Colon (tissue), 2 donors: ENCODE results near the gene GLIPR2.
"Not testable (repeated sequence)": the region's sequence is repeated elsewhere in the genome, so short reads cannot be mapped to it uniquely, and the experiment has no call there.

Source experiments
- FAIRE-seq: peaks from 2 replicates; lab custom pipeline; 2012; peaks lifted over from hg19 to GRCh38; lab: Jason Lieb, UNC
- donor health status: control.
- donor health status: control.

The GLIPR2 gene

GRCh38 chr9:36136272-36136893, at the start of gene GLIPR2:
Gene GLIPR2 (plus strand): TSS chr9:36136733. CDS start chr9:36136779, 46 bp downstream.
- FAIRE-seq: no peak

GRCh38 chr9:36087054-36087453, 49.5 kb upstream of the GLIPR2 start:
- not testable (repeated sequence) for FAIRE-seq

- no peak for FAIRE-seq
These were observed 48.5 kb upstream of the GLIPR2 start for GRCh38 chr9:36088020-36088419.

GRCh38 chr9:36091026-36091953, 45.2 kb upstream of the GLIPR2 start:
- no peak for FAIRE-seq

- FAIRE-seq: no peak
These were observed 44.5 kb upstream of the GLIPR2 start for GRCh38 chr9:36092014-36092413.

DNA sequence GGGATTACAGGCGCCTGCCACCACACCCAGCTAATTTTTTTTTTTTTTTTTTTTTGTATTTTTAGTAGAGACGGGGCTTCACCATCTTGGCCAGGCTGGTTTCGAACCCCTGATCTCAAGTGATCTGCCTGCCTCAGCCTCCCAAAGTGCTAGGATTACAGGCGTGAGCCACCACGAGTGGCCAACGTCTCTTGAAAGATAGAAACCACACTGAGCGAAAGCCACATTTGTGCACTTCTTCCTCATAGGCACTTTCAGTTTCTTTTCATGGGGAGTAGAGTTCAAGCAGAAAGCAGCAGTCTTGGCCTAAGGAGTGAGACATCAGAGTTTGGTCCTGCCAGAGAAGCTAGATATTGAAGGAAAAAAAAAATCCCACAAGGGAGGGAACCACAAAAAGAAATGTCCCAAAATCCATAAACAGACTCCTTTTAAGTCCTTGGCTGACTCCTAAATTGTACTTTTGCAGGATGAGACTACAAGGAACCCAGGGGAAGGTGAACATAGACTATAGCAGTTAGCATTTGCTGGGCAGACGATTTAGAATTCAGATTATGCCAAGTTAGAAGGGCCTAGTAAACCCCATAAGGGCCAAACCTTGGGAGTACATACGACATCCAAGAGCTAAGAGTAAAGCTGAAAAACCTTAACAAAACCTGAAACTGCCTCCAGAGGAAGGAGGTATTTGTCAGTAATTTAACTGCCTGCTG, 43.9 kb upstream of the GLIPR2 start:
- no peak for FAIRE-seq

GRCh38 chr9:36093384-36093783, 43.1 kb upstream of the GLIPR2 start:
- FAIRE-seq: no peak

DNA sequence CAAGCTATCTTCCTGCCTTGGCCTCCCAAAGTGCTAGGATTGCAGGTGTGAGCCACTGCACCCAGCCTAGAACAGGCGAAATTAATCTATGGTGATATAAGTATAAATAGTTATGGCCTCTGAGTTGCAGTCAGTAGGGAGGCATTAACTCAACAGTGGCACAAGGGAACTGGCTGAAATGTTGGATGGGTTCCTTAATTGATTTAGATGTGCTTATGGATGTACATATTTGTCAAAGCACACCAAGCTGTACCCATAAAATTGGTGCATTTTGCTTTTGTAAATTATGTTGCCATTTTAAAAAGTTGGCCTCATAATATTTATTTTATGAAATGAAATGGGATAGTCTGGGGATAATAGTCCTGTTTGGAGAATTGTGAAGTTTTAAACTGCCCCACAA, 36.8 kb upstream of the GLIPR2 start:
- no peak for FAIRE-seq

DNA sequence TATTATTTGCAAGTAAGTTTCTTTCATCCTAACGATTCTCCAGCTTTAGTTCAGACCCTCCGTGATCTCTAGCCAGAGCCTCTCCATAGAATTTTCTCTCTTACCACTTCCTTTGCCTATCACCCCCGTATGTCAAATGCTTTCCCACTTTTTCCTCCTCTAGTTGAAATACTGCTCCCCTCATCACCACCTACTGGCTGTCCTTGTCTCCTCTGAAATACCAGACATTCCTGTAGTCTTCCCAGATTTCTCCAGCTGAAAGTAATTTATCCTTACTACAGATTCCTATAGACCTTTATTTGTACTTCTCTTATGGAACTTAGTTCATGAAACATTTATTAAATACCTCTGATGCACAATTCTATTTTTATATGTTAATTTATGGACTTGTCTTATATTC, 36.0 kb upstream of the GLIPR2 start:
- FAIRE-seq: no peak

- no peak for FAIRE-seq
These were observed 34.4 kb upstream of the GLIPR2 start for GRCh38 chr9:36101916-36102741.

DNA sequence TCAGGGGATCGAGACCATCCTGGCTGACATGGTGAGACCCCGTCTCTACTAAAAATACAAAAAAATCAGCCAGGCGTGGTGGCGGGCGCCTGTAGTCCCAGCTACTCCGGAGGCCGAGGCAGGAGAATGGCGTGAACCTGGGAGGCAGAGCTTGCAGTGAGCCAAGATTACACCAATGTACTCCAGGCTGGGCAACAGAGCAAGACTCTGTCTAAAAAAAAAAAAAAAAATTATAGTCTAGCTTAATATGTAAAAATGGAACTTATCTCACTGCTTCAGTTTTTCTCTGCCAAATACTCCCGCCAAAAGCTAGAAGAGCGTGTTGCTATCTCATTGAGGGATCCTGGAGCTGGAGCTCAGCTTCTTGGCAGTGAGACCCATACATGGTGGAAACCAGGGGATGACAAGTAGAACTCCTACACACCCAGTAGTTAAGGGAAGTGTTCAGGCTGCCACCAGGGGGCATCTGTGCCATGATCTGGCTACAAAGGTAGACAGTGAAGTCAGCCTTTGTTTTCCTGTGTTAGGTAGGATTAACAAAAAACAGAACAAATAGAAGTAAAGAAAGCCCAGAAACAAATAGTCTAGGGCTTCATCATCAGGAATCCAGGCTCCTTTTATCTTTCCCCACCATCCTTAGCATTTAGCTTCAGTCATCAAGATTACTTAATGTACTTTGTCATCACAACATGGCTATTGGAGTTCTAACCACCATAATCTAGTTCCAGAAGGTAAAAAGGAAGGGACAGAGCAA, 33.6 kb upstream of the GLIPR2 start:
- FAIRE-seq: no peak

DNA sequence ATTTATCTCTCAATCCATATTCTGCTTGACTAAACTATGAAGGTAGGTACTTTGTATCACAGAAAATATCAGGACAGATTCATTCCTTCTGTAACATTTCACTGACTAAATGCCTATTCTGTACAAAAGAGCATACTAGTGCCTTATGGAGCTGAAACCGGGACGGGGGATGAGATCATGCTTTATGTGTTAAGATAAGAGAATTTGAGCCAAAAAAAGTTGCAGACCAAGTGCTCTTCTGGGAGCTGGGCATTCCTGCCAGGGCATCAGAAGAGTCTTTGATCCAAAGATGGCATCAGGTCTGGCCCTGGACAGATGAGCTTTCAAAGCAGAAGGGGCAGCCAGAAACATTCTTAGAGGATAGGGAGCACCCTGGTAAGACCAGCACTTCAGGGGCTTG, 27.5 kb upstream of the GLIPR2 start:
- no peak for FAIRE-seq

DNA sequence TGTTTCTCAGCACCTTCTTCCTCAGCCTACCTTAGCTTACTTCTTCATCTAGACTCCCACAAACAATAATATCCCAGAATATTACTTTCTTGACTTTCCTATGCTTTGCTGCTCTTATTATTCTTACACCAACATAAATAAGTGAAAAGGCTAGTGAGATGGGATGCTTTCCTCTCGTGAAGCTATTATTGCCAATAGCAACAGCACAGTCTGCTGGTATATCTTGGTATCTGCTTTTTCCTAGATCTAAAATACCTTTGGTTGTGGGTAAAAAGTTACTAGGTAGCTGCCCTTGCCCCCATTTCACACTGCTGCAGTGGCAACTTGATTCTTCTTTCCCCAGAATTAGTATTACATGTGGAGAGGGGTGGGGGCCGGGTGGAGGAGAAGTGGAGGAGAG, 26.1 kb upstream of the GLIPR2 start:
- FAIRE-seq: no peak

DNA sequence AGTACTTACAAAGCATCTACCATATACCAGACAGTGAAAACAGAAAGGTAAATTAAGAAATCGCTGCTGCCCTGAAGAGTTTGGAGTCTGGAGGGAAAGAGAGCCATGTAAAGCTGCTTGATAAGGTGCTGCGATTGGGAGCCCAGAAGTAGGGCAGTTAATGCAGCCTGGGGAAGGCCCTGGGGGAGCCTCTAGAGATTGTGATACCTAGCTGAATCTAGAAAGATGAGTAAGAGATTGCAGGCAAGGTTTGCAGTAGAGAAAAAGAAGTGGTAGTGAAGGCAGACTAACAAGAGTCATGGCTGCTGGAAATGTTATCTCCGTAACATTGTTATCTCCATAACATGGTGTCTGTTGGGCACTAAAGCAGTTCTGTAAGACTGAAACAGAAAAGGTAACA, 24.0 kb upstream of the GLIPR2 start:
- FAIRE-seq: no peak

GRCh38 chr9:36113999-36114398, 22.5 kb upstream of the GLIPR2 start:
- no peak for FAIRE-seq

GRCh38 chr9:36116593-36116992, 19.9 kb upstream of the GLIPR2 start:
- FAIRE-seq: no peak

GRCh38 chr9:36118201-36118600, 18.3 kb upstream of the GLIPR2 start:
- no peak for FAIRE-seq

DNA sequence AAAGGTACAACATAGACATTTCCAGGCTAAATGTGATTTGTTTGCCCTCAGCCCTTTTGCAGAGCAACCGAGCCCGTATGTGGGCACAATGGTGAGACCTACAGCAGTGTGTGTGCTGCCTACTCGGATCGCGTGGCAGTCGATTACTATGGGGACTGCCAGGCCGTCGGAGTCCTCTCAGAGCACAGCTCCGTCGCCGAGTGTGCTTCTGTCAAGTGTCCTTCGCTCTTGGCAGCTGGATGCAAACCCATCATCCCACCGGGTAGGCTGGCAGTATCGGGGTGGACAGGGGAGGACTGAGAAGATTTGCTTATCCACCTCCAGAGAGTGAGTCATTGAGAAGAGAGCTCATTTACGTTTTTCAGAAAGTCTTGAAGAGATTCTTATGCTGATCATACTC, 17.8 kb upstream of the GLIPR2 start:
- FAIRE-seq: no peak

DNA sequence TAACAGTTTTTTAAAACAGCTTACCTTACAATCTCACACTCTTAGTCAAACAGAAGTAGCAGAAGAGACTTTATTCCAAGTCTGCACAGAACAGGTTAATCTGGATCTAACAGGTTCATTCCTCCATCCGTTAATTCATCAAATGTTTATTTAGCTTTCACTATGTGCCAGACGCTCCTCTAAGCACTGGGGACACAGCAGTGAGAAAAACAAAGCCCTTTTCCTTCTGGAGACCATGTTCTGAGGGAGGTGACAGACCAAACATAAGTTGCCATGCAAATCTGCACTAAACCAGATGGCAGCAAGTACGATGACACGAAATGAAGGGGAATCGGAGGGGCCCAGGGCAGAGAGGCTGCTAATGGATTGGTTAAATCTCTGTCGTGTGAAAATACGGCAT, 17.1 kb upstream of the GLIPR2 start:
- no peak for FAIRE-seq

DNA sequence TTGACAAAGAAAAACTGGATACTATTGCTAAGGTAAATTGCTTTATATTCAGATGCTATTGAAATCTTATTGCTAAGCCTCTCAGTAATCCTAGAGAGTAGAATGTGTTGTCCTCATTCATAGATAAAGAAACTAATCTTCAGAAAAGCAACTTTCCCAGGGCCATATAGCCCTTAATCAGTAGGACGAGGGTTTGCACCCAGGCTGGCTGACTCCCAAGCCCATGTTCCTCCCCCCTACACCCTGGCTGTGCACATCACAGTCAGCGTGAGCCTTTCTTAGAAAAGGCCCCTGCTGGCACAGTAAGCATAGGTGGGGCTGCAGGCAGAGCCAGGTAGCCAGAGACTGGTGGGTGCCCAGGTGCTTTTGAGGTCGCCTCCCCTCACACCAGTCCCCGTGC, 15.8 kb upstream of the GLIPR2 start:
- no peak for FAIRE-seq

GRCh38 chr9:36121971-36122370, 14.6 kb upstream of the GLIPR2 start:
- FAIRE-seq: no peak
